ENCODE data around the gene AJAP1. TPM values are rescaled to one million over a fixed set of nuclear protein-coding genes. Genes with fewer than 3 reads are reported as not detected.

AJAP1 gene
- total and polyA plus RNA-seq, 2 donors (not counting 1 experiment from before 2014, with no cell fraction given): 0.01 TPM; not detected in 1

GRCh38 chr1:4787551-4787950, 133.1 kb downstream of the AJAP1 start:
- no peaks in the 10 kb centered on the region for H3K9me3 ChIP-seq (ENCODE audit: control insufficient read depth, insufficient read depth, low read depth, low read length)
- no peaks in the 10 kb centered on the region for H3K36me3 ChIP-seq (ENCODE audit: control insufficient read depth, insufficient read depth, low read length)
- no peak for DNase-seq (ENCODE audit: low read depth in 2 of 2)
- no peak overlapping the region for H3K27ac ChIP-seq (ENCODE audit: insufficient read depth, low read length)
- no peaks in the 10 kb centered on the region for H3K79me2 ChIP-seq (ENCODE audit: control insufficient read depth, insufficient read depth, low read length)
- no peak overlapping the region for H2AFZ ChIP-seq (ENCODE audit: low read length)
- no peaks in the 10 kb centered on the region for H4K20me1 ChIP-seq (ENCODE audit: control insufficient read depth, extremely low read depth, insufficient read depth, low read length)
- H3K9ac ChIP-seq (ENCODE audit: insufficient read depth, low read length): no peak overlapping the region
- no peaks in the 10 kb centered on the region for H3K4me1 ChIP-seq (ENCODE audit: control insufficient read depth, extremely low read depth, insufficient read depth, low read length)
- TF ChIP-seq EZH2 (IDR thresholded peaks at IDR 0.05; ENCODE audit: low read length, missing control alignments): no peak
- TF ChIP-seq CTCF (conservative IDR thresholded peaks at IDR 0.05 in 1 of 2, IDR thresholded peaks at IDR 0.05 in 1 of 2; ENCODE audit: low read depth in 1 of 2, low read length in 2 of 2): no peak
- H3K27me3 ChIP-seq (ENCODE audit: control insufficient read depth, insufficient read depth, low read length): no peaks in the 10 kb centered on the region
- H3K4me3 ChIP-seq (replicated peaks in 1 of 4; ENCODE audit: control extremely low read depth in 1 of 4, insufficient read depth in 1 of 4, low read depth in 3 of 4, low read length in 4 of 4): no peak overlapping the region
- no peak overlapping the region for H3K4me2 ChIP-seq (ENCODE audit: extremely low read depth, insufficient read depth, low read length)

GRCh38 chr1:4792565-4792964, 138.2 kb downstream of the AJAP1 start:
- Histone ChIP-seq H3K4me1 (ENCODE audit: control insufficient read depth, extremely low read depth, insufficient read depth, low read length) (no peaks in the 10 kb centered on the region), H3K27me3 (ENCODE audit: control insufficient read depth, insufficient read depth, low read length) (no peaks in the 10 kb centered on the region), H3K4me3 (replicated peaks in 1 of 4; ENCODE audit: control extremely low read depth in 1 of 4, insufficient read depth in 1 of 4, low read depth in 3 of 4, low read length in 4 of 4) (no peak overlapping the region), H2AFZ (ENCODE audit: low read length) (no peak overlapping the region), H3K9me3 (ENCODE audit: control insufficient read depth, insufficient read depth, low read depth, low read length) (no peaks in the 10 kb centered on the region), H3K9ac (ENCODE audit: insufficient read depth, low read length) (no peak overlapping the region), H3K27ac (ENCODE audit: insufficient read depth, low read length) (no peak overlapping the region), H4K20me1 (ENCODE audit: control insufficient read depth, extremely low read depth, insufficient read depth, low read length) (no peaks in the 10 kb centered on the region), H3K4me2 (ENCODE audit: extremely low read depth, insufficient read depth, low read length) (no peak overlapping the region), H3K79me2 (ENCODE audit: control insufficient read depth, insufficient read depth, low read length) (no peaks in the 10 kb centered on the region), H3K36me3 (ENCODE audit: control insufficient read depth, insufficient read depth, low read length) (no peaks in the 10 kb centered on the region)
- TF ChIP-seq EZH2 (IDR thresholded peaks at IDR 0.05; ENCODE audit: low read length, missing control alignments): no peak
- no peak for TF ChIP-seq CTCF (conservative IDR thresholded peaks at IDR 0.05 in 1 of 2, IDR thresholded peaks at IDR 0.05 in 1 of 2; ENCODE audit: low read depth in 1 of 2, low read length in 2 of 2)
- DNase-seq (ENCODE audit: low read depth in 2 of 2): no peak

- no peak for DNase-seq (ENCODE audit: low read depth in 2 of 2)
- no peak overlapping the region for H3K4me3 ChIP-seq (replicated peaks in 1 of 4; ENCODE audit: control extremely low read depth in 1 of 4, insufficient read depth in 1 of 4, low read depth in 3 of 4, low read length in 4 of 4)
- no peaks in the 10 kb centered on the region for H3K9me3 ChIP-seq (ENCODE audit: control insufficient read depth, insufficient read depth, low read depth, low read length)
- no peaks in the 10 kb centered on the region for H4K20me1 ChIP-seq (ENCODE audit: control insufficient read depth, extremely low read depth, insufficient read depth, low read length)
- no peaks in the 10 kb centered on the region for H3K36me3 ChIP-seq (ENCODE audit: control insufficient read depth, insufficient read depth, low read length)
- no peaks in the 10 kb centered on the region for H3K79me2 ChIP-seq (ENCODE audit: control insufficient read depth, insufficient read depth, low read length)
- TF ChIP-seq EZH2 (IDR thresholded peaks at IDR 0.05; ENCODE audit: low read length, missing control alignments) (no peak), CTCF (conservative IDR thresholded peaks at IDR 0.05 in 1 of 2, IDR thresholded peaks at IDR 0.05 in 1 of 2; ENCODE audit: low read depth in 1 of 2, low read length in 2 of 2) (no peak)
- no peak overlapping the region for H2AFZ ChIP-seq (ENCODE audit: low read length)
- H3K4me1 ChIP-seq (ENCODE audit: control insufficient read depth, extremely low read depth, insufficient read depth, low read length): no peaks in the 10 kb centered on the region
- H3K27me3 ChIP-seq (ENCODE audit: control insufficient read depth, insufficient read depth, low read length): no peaks in the 10 kb centered on the region
- H3K27ac ChIP-seq (ENCODE audit: insufficient read depth, low read length): no peak overlapping the region
- no peak overlapping the region for H3K9ac ChIP-seq (ENCODE audit: insufficient read depth, low read length)
- no peak overlapping the region for H3K4me2 ChIP-seq (ENCODE audit: extremely low read depth, insufficient read depth, low read length)
Measured at GRCh38 chr1:4794020-4794780, 139.8 kb downstream of the AJAP1 start.

All from fibroblast of lung (primary cell).